ENCODE measurements around the gene RBM38.

The RBM38 gene

DNA sequence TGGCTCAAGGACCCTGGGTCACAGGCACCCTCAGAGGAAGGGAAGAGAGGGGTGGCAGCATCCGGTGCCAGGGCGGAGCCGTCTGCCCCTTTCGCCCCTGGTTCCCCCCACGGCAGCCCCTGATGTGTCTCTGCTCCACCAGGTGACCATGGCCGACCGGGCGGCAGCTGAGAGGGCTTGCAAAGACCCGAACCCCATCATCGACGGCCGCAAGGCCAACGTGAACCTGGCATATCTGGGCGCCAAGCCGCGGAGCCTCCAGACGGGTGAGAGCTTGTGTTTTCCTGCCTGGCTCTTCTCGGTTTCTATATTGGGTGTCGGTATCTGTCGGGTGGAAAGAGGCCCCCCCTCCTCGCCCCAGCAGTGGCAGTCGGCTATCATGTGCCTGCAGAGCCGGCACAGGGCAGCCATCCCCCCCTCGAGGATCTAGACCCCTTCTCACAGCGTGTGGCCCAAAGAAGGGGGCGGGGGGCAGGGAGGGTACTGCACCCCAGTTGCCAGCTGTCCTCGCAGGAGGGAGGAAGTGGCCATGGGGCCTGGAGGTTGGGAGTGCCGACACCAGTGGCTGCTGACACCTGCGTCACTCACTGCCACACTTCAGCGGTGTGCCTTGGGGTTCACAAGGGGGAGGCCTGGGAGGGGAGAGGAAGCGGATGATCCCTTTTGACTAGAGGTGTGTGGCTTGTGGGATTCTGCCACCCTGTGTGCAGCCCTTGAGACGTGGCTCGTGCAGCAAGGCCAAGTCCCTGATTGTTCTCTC lies 1.5 kb downstream of the RBM38 start:
- DNase-seq: peak; percentile 31

DNA sequence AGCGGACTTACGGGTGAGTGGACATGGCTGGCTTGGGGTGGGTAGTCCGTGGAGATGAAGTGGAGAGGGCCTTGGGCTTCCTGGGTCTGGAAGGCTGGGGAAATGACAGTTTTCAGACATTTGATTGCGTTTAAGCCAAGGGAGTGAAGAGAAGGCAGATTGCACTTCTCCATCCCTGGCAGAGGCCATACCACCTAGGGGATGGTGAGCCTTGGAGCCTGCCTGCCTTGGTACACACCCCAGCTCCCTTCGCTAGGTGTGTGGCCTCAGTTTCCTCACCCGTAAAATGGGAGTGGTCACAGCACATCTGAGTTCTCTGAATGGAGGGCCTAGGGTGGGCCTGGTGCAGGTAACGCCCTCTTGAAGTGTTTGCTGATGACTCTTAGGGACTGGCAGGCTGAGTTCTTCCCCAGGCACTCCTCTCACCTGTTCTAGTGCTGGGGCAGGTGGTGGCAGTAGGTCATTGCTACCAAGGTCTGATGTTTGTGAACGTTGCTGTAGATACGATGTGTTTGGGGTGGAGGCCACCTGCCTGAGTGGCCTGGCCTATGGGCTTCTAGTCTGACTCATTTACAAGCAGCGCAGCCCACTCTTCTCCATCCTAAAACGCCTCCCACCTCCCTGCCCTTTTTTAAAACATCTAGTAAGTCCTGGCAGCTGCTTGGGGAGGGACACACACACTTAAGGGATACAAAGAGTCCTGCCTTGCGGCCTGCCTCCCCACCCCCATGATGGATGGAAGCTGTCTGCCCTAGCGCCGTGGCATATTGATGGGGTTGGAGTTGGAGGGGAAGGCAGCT lies 2.3 kb downstream of the RBM38 start:
- peak; percentile 84 for DNase-seq

DNA sequence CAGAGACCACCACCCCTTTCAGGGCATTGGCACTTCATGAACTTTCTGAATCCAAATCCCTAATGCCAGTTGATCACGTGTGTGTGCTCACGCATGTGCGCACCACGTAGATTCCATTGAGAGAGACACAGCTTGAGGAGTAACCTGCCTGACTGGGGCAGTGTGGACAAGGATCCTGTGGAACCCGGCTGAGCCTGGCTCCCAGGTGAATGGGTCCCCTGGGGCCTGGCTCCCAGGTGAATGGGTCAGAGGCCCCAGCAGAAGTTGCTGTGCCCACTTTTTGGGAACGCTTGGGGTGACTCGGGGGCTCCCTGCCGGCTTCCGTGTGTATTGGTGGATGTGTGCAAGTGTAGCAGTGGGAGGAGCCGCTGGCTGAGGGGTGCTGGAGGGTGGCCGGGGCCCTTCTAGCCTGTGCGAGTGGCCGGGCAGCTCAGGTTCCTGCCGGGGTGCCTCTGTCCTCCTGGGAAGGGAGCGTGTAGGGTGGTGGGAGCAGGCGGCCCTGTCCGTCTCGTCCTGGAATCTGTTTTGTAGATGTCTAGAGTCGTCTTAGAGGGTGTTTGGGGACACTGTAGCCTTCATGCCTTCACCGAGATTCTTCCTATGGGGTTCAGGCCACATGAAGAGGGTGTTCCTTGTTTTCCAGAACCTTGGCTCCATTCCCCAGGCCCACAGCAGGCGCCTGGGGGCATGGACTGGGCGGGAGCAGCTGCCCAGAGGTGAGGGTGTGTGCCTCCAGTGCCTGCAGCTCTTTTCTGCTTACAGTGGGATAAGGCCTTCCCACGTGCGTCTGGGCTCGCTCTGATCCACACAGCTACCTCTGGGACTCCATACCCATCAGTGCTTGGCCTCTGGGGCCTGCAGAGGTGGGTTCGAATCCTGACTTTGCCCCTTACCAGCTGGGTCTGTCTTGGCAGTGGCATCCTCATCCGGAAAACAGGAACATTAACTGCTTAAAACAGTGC lies 3.2 kb downstream of the RBM38 start:
- no peak for DNase-seq

DNA sequence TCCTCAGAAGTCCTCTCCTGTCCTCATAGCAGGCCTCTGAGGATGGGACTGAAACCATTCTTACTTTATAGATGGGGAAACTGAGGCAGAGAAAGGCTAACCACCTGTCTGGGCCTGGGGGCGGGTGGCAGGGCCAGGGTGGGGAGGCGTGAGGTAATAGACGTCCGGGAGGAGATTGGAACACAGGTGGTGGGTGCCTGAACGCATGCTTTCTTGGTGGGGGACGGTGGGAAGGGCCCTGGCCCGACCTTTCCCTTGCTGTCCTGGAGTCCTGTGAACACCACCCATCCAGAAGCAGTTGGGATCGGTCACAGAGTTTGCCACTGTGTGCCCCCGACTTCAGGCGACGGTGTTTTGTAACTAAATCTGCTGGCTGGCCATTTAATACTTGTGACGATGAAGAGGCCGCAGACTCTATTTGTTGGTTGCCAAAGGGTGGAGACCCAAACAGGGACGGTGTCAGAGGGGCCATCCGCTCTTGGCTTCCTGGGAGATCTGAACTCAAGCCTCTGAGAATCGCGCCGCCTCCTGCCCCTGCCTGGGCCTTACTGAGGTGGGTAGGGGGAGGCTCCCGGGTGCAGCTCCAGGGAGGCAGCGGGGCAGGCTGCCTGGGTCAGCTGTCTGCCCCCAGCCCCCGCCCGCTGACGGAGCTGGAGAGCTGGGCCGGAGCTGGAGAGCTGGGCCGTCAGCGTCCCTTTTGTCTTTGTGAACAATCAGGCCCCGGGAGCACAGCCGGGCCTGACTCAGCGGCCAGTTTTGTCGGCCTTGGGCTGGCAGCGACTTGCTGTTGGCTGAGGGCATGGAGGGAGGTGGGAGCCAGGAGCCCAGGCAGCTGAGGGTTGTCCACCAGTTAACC lies 4.1 kb downstream of the RBM38 start:
- no peak for DNase-seq

DNA sequence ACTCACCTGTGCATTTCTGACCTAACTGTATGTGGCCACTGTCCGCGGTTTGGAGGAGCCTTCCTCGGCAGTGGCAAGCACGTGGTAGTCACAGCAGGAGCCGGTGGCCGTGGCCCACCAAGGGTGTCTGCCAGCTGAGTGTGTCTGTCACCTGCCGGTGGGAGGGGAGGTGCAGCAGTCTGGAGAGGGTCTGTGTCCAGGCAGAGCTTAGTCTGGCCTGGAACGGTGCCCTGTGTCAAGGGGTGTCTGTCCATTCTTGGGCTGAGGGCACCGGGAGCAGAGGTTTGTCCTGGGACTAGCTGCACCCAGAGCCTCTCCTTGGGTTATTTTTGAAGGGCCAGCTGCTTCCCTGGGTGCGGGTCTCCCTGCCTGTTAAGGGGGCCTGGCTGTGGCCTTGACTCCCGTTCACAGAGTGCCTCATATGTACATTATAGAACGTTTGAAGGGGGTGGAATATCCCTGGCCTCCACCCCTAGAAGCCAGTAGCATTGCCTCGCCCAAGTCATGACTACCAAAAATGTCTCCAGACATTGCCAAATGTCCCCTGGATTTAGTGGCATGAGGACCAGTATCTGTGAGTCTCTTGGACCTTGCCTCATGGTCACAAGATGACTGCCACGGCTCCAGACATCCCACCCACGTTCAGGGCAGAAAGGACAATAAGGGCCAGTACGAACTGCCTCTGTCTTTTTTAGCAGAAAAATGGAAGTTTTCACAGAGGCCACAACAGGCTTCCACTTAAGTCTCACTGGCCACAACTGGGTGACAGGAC lies 5.2 kb downstream of the RBM38 start:
- DNase-seq: no peak

DNA sequence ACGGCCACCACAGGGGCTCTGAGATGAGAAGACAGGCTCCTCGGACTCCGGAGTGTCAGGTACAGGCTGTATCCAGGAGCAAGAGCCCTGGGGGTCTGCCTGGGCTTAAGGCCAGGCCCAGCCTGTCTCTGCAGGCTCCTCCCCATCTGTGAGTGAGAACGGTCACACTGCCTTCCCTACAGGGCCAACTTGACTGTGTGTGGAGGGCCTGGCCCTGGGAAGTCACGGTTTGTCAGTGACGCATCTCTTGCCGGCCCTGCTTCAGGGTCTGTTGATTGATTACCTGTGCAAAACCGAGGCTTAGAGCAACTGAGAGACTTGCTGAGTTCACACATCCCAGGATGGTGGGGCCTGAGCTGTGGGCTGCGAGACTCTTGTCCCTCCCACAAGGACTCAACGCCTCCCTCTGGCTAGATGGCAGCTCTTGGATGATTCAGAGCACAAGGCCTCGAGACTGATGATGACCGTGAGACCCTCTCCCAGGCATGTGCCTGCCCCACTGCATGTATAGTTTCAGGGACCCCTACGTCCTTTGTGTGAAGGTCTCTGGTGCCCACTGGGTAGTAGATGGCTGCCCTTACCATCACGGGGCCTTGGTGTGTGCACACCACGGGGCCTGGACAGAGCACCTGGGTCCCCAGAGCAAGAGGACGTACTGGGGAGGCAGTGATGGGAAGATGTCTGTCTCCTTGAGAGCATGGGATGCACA lies 5.9 kb downstream of the RBM38 start:
- no peak for DNase-seq

DNA sequence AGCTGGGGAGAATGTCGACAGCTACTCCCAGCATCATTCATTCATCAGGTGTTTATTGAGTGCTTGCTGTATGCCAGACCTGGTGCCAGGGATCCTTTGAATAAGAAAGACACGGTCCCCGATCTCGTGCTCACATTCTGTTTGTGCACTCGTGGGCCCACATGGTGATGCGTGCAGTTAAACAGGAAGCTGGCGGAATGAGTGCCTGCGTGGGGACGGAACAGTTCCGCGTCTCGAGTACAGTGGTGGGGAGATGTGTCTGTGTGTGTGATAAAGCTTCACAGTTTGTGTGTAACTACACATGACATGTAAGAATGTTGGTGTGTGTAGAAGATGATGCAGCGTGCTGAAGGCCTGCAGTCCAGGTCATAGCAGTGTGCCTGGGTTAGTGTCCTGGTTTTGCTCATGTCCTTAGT lies 6.5 kb downstream of the RBM38 start:
- DNase-seq: no peak

DNA sequence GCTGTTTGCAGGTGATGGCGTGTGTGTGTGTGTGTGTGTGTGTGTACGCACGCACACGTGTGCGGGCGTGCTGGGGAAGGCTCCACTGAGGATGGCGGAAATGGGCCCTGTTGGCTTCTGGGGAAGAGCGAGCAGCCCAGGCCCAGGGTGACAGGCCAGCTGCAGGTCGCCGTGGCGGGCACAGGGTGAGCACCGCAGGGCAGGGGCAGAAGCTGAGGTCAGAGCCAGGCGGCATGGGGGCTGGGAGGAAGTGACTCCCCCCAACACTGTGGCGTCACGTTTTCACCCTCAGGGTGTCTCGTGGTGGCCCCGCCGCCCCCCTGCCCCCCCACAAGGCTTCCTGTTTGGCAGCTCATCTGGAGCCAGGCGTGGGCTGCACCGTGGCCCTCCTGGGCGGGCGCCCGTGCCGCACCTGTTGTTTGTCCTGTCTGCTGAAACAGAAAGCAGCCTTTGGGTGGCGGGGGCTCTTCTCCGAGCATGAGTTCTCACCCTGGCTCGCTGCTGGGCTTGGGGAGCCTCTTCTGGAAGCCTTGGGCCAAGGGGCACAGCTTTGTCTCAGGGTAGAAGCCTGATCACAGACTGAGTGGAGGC lies 7.1 kb downstream of the RBM38 start:
- no peak for DNase-seq

DNA sequence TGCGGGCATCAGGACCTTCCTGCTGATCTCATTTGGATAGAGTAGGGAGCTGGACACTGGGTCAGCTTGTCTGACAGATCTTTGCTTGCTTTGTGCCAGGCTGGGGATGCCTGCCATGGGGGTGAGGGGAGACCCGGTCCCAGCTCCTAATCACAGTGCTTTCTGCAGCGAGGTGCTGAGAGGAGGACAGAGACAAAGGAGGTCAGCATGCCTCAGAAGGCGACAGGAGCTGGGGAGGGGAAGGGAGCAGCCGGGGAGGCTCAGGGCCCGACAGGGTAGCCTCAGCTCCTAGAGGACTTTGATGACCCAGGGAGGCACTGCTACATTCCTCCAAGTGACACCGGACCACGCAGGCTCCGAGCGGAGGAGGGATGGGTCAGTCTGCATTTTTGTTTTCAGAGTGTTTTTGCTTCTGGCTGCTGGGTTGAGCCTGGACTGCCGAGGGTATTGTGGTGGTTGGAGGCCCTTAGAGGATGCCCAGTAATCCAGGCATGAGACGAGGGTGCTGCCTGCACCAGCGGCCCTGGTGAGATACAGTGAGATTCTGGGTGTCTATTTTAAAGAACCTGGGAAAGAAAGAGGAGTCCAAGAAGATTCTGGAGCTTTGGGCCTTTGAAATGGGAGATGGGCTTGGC lies 7.8 kb downstream of the RBM38 start:
- DNase-seq: no peak

DNA sequence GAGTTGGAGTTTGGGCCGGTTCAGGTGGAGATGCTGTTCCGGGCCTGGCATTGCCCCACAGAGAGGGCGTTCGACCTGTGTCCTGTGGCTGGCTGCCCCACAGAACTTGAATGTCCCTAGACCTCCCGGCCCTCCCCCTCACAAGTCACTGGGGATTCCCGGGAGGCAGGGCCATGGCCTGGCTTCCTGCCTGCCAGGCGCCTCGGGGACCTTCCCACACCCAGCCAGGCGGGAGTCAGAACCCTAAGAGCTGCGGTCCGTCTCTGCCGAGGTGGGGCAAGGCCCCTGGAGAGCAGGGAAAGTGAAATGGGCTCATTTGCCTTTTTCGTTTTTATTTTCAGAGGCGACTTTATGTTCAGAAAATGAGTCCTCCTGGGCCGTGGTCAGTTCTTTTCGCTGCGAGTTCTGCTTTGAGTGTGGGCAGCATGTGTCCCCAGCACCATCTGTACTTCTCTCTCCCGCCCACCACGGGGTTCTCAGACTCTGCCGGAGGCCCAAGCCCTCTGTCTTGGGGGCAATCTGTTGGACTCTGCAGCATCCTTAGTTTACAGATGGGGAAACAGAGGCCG lies 8.5 kb downstream of the RBM38 start:
- DNase-seq: no peak

DNA sequence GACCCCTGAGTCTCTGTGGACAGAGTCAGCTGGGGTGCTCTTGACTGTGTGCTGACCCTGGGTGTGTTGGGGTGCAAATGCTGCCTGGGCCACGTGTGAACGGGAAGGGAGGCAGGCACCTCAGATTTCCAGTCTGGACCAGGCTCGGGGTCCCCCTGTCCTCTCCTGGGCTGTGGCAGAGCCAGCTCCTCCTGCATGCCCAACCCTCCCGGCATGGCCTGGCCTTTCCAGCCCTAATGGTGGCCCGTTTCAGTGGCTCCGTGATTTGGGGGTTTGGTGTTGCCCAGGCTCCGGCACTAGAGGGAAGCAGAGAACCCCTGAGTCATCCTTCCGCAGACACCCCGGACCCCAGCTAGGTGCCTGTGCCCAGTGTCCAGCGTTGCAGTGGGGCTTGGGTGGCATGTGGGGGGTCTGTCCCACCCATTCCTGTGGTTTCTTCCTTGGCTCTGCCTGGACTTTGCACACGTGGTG lies 9.1 kb downstream of the RBM38 start:
- no peak for DNase-seq

DNA sequence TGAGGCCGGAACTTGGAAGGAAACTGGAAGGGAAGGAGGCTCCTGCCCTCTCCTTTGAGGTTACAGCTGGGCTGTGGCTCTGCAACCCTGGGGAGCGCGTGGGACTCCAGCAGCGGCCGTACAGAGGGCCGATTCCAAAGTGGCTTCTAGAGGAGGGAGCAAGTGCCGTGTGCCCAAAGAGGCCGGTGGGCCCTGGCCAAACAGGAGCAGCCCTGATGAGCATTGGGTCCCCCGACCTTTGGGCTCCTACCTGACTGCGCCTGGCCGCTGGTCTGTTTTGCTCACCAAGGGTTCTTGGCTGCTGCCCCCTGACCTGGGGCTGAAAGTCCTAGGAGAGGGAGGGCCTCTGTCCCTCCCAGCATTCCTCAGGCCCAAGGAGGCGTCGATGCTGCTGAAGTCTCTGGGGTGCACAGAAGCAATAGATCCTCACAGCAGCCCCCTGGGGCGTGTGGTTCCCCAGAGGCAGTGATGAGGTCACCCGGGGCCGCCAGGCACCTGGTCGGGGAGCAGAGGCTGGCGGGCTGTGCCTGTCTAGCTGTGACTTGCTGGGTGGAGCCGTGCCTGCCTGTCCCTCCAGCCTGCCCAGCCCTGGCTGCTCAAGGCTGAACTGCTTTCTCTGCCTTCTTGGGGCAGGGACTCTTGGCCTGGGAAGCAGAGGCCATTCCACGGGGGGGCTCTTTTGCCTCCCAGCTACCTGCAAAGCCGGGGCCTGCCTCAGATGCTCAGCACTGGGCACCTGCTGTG lies 9.8 kb downstream of the RBM38 start:
- DNase-seq: no peak

DNA sequence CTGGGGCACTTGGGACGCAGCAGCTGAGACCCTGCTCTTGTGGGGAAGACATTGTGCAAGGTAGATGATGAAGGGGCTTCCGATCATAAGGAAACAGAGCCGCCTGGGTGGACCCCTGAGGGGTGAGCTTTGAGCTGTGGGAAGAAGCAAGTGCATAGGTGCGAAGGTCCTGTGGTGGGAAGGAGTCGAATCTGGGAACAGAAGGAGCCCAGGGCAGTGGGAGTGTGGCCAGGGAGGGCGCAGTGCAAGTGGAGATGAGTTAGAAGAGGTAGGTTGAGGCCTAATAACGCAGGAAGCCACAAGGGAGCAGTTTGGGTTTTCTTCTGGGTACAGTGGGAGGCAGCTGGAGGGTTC lies 10.3 kb downstream of the RBM38 start:
- no peak for DNase-seq

DNA sequence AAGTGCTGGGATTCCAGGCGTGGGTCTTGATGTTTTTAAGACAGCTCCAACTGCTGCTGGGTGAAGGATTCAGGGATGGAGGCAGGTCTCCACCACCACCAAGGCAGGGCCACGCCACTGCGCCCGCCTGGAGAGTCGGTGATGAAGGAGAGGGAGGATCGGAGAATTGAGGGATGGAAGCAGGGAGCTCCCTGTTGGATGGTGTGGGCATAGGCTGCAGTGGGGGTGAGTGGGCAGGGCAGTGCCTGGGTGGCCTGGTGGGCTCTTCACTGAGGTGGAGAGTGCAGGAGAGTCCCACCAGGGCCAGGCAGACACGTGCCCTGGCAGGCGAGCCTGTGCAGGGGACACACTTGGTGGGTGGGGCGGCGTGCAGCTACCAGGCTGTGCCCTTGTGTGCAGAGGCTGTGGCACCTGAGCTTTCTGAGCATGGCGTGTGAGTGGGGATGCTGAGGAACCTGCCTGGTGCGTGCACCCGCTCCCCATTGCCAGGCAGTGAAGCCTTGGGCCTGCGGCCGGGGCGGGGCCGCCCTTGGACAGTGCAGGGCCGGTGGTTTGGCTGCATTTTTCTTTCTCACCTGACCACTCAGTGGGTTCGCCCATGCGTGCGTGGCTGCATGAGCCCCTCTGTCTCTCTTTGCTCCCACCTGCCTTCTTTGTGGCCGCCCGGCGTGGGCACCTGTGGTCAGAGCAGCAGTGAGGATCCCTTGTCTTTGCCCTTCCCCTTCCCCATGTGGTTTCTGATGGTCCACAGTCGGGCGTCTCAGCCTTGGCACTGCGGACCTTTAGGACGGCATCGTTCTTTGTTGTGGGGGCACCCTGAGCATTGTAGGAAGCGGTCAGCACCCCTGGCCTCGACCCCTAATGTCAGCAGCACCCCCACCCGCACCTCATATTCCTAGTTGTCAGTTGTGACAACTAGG lies 11.3 kb downstream of the RBM38 start:
- no peak for DNase-seq

DNA sequence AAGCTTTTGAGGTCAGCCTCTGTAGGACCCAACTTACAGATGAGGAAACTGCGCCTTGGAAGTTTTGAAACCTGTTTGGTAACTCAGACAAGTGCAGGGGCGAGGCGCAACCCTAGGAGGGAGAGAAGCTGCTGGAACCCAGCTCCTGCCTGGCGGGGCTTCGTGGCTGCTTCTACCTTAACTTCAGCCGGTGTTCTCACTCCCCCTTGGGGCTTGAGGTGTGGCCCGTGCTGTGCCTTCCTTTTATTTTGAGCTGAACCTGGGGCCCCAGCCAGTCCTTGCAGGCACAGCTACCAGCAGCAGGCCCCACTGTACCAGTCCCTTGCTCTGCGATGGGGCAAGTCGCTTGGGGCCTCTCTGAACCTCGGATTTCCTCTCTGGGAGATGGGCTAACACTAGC lies 12.0 kb downstream of the RBM38 start:
- no peak for DNase-seq

DNA sequence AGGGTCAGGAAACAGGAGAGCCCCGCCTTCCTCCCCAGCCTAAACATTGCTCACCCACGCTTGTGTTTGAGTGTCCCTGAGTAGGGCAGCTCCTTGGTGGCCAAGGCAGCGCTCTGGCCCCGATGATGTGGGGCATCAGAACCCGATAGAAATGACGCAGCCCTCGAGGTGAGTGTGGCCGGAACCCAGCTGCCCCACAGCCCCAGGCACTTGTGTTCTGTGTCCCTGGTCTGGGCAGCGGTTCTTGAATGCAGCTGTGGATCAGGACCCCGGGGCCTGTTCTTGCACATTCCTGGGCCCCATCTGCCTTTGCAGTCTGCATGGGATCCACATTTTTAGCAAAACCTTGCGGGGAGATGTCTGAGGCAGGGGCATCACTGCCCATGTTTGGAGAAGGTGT lies 12.8 kb downstream of the RBM38 start:
- no peak for DNase-seq

DNA sequence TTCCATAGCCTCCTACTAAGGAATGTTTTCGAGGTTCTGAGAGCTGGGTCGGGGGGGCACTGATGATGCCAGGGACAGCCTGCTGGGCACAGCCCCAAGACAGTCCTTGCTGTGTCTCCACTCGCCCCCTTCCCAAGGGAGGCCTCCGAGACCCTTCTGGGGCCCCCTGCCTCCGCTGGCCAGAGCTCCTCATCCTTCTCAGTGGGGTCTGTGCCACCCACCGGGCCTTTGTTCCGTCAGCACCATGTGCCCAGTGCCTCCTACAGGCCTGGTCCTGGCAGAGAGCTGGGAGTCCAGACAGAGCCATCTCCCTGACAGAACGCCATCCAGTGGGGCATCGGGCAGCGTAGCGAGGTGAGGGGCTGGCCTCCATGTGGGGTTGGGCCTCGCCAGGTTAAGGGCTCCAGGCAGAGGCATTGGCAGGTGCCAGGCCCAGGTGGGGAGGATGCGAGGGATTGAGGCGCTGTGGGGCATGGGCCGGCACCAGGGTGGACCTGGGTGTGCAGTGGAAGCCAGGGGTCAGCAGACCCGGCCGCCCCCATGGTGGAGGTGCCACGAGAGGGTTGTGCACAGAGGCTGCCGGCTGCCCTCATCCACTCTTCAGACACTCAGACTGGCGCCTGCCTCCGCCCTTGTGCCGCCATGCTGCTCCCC lies 13.3 kb downstream of the RBM38 start:
- no peak for DNase-seq
